DND-41 (cell line): ENCODE results near the gene DENND1A.

Experiments
- CTCF ChIP-seq: IDR thresholded peaks from 2 replicates; pipeline ENCODE4 v1.5.1; 2012; ENCODE audit warnings: borderline replicate concordance, low read length, moderate library complexity, mild to moderate bottlenecking; ENCODE audit not compliant: poor library complexity, severe bottlenecking; ENCODE audit errors: extremely low read depth
- EZH2 ChIP-seq: IDR thresholded peaks from 3 replicates; pipeline ENCODE4 v1.6.1; 2012; ENCODE audit warnings: borderline replicate concordance, low read depth, mild to moderate bottlenecking, moderate library complexity, low read length, inconsistent platforms; ENCODE audit not compliant: severe bottlenecking

- no peak for TF ChIP-seq CTCF
- TF ChIP-seq EZH2 = no peak
Measured at GRCh38 chr9:123702483-123702882, 227.4 kb downstream of the DENND1A start.
